Ovary (tissue), 3 donors: ENCODE results near the gene SPIB.

ENCODE experiments used
- CTCF ChIP-seq, 3 donors: fragments of 450-650 bp in 2 of 3; fragments of 200-600 bp in 1 of 3; IDR thresholded peaks; one replicate each; pipeline versions ENCODE4 v1.5.1 to v1.8.0; 2016 to 2022; ENCODE audit warnings: antibody characterized with exemption in 3 of 3, mild to moderate bottlenecking in 1 of 3
- EP300 ChIP-seq: sonication (generic); formaldehyde crosslinking; IDR thresholded peaks from one replicate; pipeline ENCODE4 v1.6.1; 2017; ENCODE audit warnings: antibody characterized with exemption
- POLR2A ChIP-seq: fragments of 450-650 bp; IDR thresholded peaks from one replicate; pipeline ENCODE4 v1.6.1; 2017; ENCODE audit warnings: antibody characterized with exemption, mild to moderate bottlenecking, moderate library complexity
- donor health status: DM: no; HTN: no; CAD: no.

- no peak for TF ChIP-seq CTCF (IDR thresholded peaks at IDR 0.05)
- no peak for TF ChIP-seq POLR2A
- TF ChIP-seq EP300 = no peak
Measured at GRCh38 chr19:50420127-50420526, 1.4 kb downstream of the SPIB start.
